Astrocyte of the cerebellum (primary cell): ENCODE results near the gene CDK14.

Experiments
- DNase-seq: peaks from one replicate; pipeline ENCODE4 v3.0.0-alpha.2; 2011; ENCODE audit warnings: low read depth
- H3K4me3 ChIP-seq: 2 replicates; pipeline ENCODE4 v1.5.1; 2011; ENCODE audit warnings: mild to moderate bottlenecking, low read depth, low read length, moderate library complexity
- CTCF ChIP-seq: IDR thresholded peaks from 2 replicates; pipeline ENCODE4 v1.5.1; 2012; ENCODE audit warnings: low read length, low read depth, moderate library complexity, mild to moderate bottlenecking; ENCODE audit errors: missing control alignments
- in situ Hi-C: cut with HindIII; loops from 2 replicates; pipeline ENCODE4 v1.10.0; 2017; ENCODE audit warnings: low sequenced_read_pairs

The CDK14 gene

GRCh38 chr7:90966346-90966745 lies 370.2 kb downstream of the CDK14 start:
- in situ Hi-C loops, result no loop called here
- no peak for TF ChIP-seq CTCF
- H3K4me3 ChIP-seq, result no peak overlapping the region
- DNase-seq, result no peak

DNA sequence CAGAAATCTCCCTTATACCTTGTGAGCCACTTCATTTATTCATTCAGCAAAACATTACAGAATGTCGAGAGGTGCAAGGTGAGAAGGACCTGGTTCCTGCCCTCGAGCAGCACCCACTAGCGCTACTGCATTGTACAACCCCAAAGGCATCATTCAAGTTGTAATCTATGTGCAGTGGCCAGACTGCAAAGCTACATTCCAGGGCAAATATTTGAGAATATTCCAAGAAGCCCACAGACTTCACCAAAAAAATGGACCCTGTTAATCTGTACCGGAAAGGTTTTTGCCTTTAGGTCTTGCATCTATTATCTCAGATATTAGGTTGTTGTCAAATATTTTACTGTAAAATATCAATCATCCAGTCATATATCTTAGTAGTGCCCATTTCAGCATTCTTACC lies 372.8 kb downstream of the CDK14 start:
- DNase-seq, result peak; percentile 38
- in situ Hi-C loops, result no loop called here
- no peak for TF ChIP-seq CTCF
- no peak overlapping the region for H3K4me3 ChIP-seq

GRCh38 chr7:90972906-90973550 lies 376.9 kb downstream of the CDK14 start:
- no peak for DNase-seq
- in situ Hi-C loops, result no loop called here
- no peak overlapping the region for H3K4me3 ChIP-seq
- TF ChIP-seq CTCF, result no peak

GRCh38 chr7:90977056-90977455 lies 380.9 kb downstream of the CDK14 start:
- in situ Hi-C loops, result no loop called here
- no peak for TF ChIP-seq CTCF
- no peak overlapping the region for H3K4me3 ChIP-seq
- no peak for DNase-seq

- H3K4me3 ChIP-seq, result no peak overlapping the region
- in situ Hi-C loops, result no loop called here
- no peak for DNase-seq
- no peak for TF ChIP-seq CTCF
Observed at GRCh38 chr7:90980545-90980944, 384.4 kb downstream of the CDK14 start.

GRCh38 chr7:90982228-90982627 lies 386.1 kb downstream of the CDK14 start:
- no peak for DNase-seq
- no peak overlapping the region for H3K4me3 ChIP-seq
- TF ChIP-seq CTCF, result no peak
- in situ Hi-C loops, result no loop called here
